Measurements from ENCODE around the gene CKAP2L.

Gene CKAP2L

DNA sequence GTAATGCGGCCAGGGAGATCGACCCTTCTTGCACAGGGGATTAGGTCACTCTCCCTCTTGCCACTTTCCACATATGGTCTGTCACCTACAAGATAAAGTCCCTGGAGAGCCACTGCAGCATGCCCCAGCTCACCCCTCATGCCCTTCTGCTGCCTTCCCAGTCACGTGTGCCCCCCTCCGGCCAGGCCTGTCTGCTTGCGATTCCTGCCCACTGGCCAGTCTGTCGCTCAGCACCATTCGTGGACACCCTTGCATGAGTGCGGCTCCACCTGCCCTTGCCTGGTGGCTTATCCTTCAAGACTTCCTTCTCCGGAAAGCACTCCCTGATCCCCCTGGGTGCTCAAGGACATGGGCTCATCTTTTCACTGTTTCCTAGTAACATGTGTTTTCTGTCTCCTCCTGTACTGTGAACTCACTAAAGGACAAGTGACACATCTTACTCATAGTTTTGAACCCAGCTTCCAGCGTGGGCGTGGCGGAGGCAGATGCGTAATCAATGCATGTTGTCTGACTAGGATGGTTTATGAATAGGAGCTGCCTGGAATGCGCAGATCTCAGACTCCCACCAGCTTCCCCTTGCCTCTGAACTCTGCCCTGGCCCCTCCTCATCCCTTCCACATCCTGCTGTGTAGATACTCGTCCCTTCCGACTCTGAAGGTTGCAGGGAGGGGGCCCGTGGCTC, 51.4 kb downstream of the CKAP2L start:
- Histone ChIP-seq H3K4me1 (ENCODE audit: low read length) (no peaks in the 10 kb centered on the region), H4K20me1 (ENCODE audit: insufficient read depth, low read length) (no peaks in the 10 kb centered on the region), H3K9ac (ENCODE audit: low read length) (no peak overlapping the region), H3K36me3 (replicated peaks; ENCODE audit: insufficient read depth, low read length) (no peaks in the 10 kb centered on the region), H3K27me3 (replicated peaks; ENCODE audit: insufficient read depth, low read length) (no peaks in the 10 kb centered on the region), H3K9me3 (replicated peaks; ENCODE audit: insufficient read depth, low read length) (no peaks in the 10 kb centered on the region), H3K9me2 (replicated peaks; ENCODE audit: insufficient read depth, low read length) (no peaks in the 10 kb centered on the region), H3K27ac (ENCODE audit: low read length) (no peak overlapping the region), H3K4me2 (ENCODE audit: low read depth, low read length) (no peak overlapping the region), H3K4me3 (ENCODE audit: low read length) (no peak overlapping the region), H3K79me2 (ENCODE audit: low read length) (no peaks in the 10 kb centered on the region), H3F3A (ENCODE audit: insufficient read depth, low read length) (no peaks in the 10 kb centered on the region), H2AFZ (ENCODE audit: low read length) (no peak overlapping the region)
- DNase-seq, result no peak
- TF ChIP-seq EZH2phosphoT487 (IDR thresholded peaks at IDR 0.05; ENCODE audit: low read length) (no peak), EZH2 (optimal IDR thresholded peaks at IDR 0.05; ENCODE audit: low read depth, low read length) (no peak)
- TF ChIP-seq, protein P1, sequence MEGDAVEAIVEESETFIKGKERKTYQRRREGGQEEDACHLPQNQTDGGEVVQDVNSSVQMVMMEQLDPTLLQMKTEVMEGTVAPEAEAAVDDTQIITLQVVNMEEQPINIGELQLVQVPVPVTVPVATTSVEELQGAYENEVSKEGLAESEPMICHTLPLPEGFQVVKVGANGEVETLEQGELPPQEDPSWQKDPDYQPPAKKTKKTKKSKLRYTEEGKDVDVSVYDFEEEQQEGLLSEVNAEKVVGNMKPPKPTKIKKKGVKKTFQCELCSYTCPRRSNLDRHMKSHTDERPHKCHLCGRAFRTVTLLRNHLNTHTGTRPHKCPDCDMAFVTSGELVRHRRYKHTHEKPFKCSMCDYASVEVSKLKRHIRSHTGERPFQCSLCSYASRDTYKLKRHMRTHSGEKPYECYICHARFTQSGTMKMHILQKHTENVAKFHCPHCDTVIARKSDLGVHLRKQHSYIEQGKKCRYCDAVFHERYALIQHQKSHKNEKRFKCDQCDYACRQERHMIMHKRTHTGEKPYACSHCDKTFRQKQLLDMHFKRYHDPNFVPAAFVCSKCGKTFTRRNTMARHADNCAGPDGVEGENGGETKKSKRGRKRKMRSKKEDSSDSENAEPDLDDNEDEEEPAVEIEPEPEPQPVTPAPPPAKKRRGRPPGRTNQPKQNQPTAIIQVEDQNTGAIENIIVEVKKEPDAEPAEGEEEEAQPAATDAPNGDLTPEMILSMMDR (IDR thresholded peaks at IDR 0.05; ENCODE audit: low read length), result no peak

DNA sequence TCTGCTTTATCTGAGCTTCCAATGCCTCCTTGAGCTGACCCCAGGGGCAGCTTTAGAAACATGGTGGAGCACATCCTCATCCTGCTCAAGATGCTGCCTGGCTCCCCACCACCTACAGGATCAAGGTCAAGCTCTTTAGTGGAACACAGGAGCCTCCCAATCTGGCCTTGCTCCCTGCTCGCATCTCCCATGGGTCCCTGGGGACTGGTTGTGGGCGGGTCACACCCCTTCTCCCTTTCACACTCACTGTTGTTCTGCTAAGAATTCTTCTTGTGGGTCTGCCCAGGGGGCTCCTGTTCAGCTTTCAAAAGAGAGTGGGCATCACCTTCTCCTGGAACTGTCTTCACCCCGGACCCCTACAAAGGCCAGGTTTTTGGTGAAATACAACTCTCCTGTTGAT, 51.9 kb downstream of the CKAP2L start:
- Histone ChIP-seq H3K36me3 (replicated peaks; ENCODE audit: insufficient read depth, low read length) (no peaks in the 10 kb centered on the region), H3K4me2 (ENCODE audit: low read depth, low read length) (no peak overlapping the region), H3K4me3 (ENCODE audit: low read length) (no peak overlapping the region), H3K9me3 (replicated peaks; ENCODE audit: insufficient read depth, low read length) (no peaks in the 10 kb centered on the region), H4K20me1 (ENCODE audit: insufficient read depth, low read length) (no peaks in the 10 kb centered on the region), H2AFZ (ENCODE audit: low read length) (no peak overlapping the region), H3K27ac (ENCODE audit: low read length) (no peak overlapping the region), H3K9me2 (replicated peaks; ENCODE audit: insufficient read depth, low read length) (no peaks in the 10 kb centered on the region), H3K4me1 (ENCODE audit: low read length) (no peaks in the 10 kb centered on the region), H3K27me3 (replicated peaks; ENCODE audit: insufficient read depth, low read length) (no peaks in the 10 kb centered on the region), H3K9ac (ENCODE audit: low read length) (no peak overlapping the region), H3K79me2 (ENCODE audit: low read length) (no peaks in the 10 kb centered on the region), H3F3A (ENCODE audit: insufficient read depth, low read length) (no peaks in the 10 kb centered on the region)
- DNase-seq, result no peak
- TF ChIP-seq, protein P1 (IDR thresholded peaks at IDR 0.05; ENCODE audit: low read length), result no peak
- TF ChIP-seq EZH2 (optimal IDR thresholded peaks at IDR 0.05; ENCODE audit: low read depth, low read length) (no peak), EZH2phosphoT487 (IDR thresholded peaks at IDR 0.05; ENCODE audit: low read length) (no peak)

DNA sequence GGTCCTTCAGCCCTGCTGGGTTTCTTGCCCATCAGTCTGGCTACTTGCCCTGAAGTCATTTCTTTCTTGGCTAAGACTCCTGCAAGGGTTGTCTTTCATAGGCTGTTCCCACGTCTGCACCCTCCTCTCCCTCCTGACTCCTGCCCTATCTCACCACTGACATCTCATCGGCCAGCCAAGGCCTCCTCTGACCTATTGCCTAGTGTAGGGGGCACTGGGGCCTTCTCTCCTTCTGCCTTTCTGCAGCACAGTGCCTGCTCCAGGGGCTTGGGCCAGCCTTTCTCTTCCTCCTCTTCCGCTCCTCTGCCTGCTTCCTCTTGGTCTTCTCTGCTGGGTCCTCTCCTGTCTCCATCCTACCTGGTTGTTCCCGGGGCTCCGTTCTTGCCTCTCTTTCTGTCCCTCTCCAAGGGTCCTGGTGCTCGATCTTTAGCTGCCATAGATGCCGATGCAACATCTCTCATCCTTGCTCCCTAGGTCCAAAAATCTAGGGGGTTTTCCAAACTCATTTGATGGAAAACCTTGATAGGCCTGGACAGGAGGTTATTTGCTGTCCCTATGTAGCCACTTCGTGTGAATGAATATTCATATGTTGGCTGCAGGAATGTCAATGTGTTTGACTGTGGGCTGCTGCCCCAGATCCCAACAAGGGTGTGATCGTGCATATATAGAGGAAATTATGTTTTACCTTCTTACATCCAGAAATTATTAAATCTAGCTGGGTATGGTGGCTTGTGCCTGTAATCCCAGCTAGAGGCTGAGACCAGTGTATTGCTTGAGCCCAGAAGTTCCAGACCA, 53.3 kb downstream of the CKAP2L start:
- Histone ChIP-seq H3K27ac (ENCODE audit: low read length) (no peak overlapping the region), H3K36me3 (replicated peaks; ENCODE audit: insufficient read depth, low read length) (no peaks in the 10 kb centered on the region), H3K4me1 (ENCODE audit: low read length) (no peaks in the 10 kb centered on the region), H3F3A (ENCODE audit: insufficient read depth, low read length) (no peaks in the 10 kb centered on the region), H3K79me2 (ENCODE audit: low read length) (no peaks in the 10 kb centered on the region), H3K4me2 (ENCODE audit: low read depth, low read length) (no peak overlapping the region), H4K20me1 (ENCODE audit: insufficient read depth, low read length) (no peaks in the 10 kb centered on the region), H3K27me3 (replicated peaks; ENCODE audit: insufficient read depth, low read length) (no peaks in the 10 kb centered on the region), H3K4me3 (ENCODE audit: low read length) (no peak overlapping the region), H3K9me3 (replicated peaks; ENCODE audit: insufficient read depth, low read length) (no peaks in the 10 kb centered on the region), H3K9ac (ENCODE audit: low read length) (no peak overlapping the region), H3K9me2 (replicated peaks; ENCODE audit: insufficient read depth, low read length) (no peaks in the 10 kb centered on the region), H2AFZ (ENCODE audit: low read length) (no peak overlapping the region)
- no peak for DNase-seq
- TF ChIP-seq EZH2 (optimal IDR thresholded peaks at IDR 0.05; ENCODE audit: low read depth, low read length) (no peak), EZH2phosphoT487 (IDR thresholded peaks at IDR 0.05; ENCODE audit: low read length) (no peak)
- TF ChIP-seq, protein P1 (IDR thresholded peaks at IDR 0.05; ENCODE audit: low read length), result no peak

All from MM.1S (cell line).